Stomach (tissue), 9 donors: ENCODE measurements around the gene ZNF19. TPM values are rescaled to one million over a fixed set of nuclear protein-coding genes. Genes with fewer than 3 reads are reported as not detected.
"Not testable (repeated sequence)": the region's sequence is repeated elsewhere in the genome, so short reads cannot be mapped to it uniquely, and the experiment has no call there.

Experiments
- DNase-seq, 2 donors: peaks; one replicate each; pipeline versions ENCODE4 v3.0.0 to v3.0.0-alpha.2; 2013 to 2019
- H3K27ac ChIP-seq, 5 donors: fragments of 200-600 bp in 4 of 5; sonication (generic) in 4 of 5; one replicate each; pipeline ENCODE4 v1.5.1; 2013 to 2019; ENCODE audit warnings: mild to moderate bottlenecking in 1 of 5, moderate library complexity in 1 of 5
- H3K27me3 ChIP-seq, 3 donors: fragments of 200-600 bp; sonication (generic); one replicate each; pipeline ENCODE4 v1.5.1; 2017 to 2019; ENCODE audit warnings: mixed run types in 1 of 3
- H3K36me3 ChIP-seq, 4 donors: fragments of 200-600 bp; sonication (generic); 1 replicate in 3 of 4; 2 replicates in 1 of 4; pipeline ENCODE4 v1.5.1; 2016 to 2019
- H3K4me1 ChIP-seq, 4 donors: fragments of 200-600 bp; sonication (generic); one replicate each; pipeline ENCODE4 v1.5.1; 2016 to 2019
- H3K4me3 ChIP-seq, 4 donors: fragments of 200-600 bp; sonication (generic) in 3 of 4; one replicate each; pipeline ENCODE4 v1.5.1; 2016 to 2019; ENCODE audit warnings: mild to moderate bottlenecking in 1 of 4
- H3K9me3 ChIP-seq, 4 donors: fragments of 200-600 bp; sonication (generic); one replicate each; pipeline ENCODE4 v1.5.1; 2016 to 2019
- EP300 ChIP-seq: sonication (generic); formaldehyde crosslinking; IDR thresholded peaks from one replicate; pipeline ENCODE4 v1.6.1; 2017; ENCODE audit warnings: antibody characterized with exemption
- POLR2A ChIP-seq, 4 donors: fragments of 450-650 bp; IDR thresholded peaks; one replicate each; pipeline ENCODE4 v1.6.1; 2016; ENCODE audit warnings: antibody characterized with exemption in 4 of 4, control low read depth in 2 of 4, mild to moderate bottlenecking in 1 of 4, moderate library complexity in 1 of 4
- POLR2AphosphoS5 ChIP-seq, 3 donors: sonication (generic); formaldehyde crosslinking; IDR thresholded peaks; one replicate each; pipeline ENCODE4 v1.6.1; 2016; ENCODE audit warnings: antibody characterized with exemption in 3 of 3
- WGBS, 5 donors: extraction: QIAGEN DNeasy Blood & Tissue Kit in 3 of 5; methylation state at CpG; one replicate each; pipeline versions ENCODE4 v1.1.5 to v1.1.7; 2013 to 2018; 5-methylcytosine and 5-hydroxymethylcytosine counted together
- intact Hi-C: fragments of 100-400 bp; cut with DNase I; formaldehyde crosslinking; loops from one replicate; pipeline ENCODE4 v1.15.1; 2023; ENCODE audit warnings: low total_unique reads
- polyA plus RNA-seq, 3 donors: library from polyadenylated mRNA; stranded (reverse); fragments of 200-250 nt; gene quantifications; one replicate each; pipeline ENCODE4 v1.2.3, GENCODE V29; 2013
- total RNA-seq, 5 donors: library from RNA; depleted of rRNA; stranded (reverse); fragments of >200 nt; gene quantifications; one replicate each; pipeline versions ENCODE4 v1.1.0 to v1.2.3, GENCODE V29; 2014 to 2016
- TF ChIP-seq, protein P1 (sequence below), 7 experiments: fragments of 450-650 bp in 4 of 7; fragments of 200-600 bp in 3 of 7; sonication (generic) in 3 of 7; IDR thresholded peaks; one replicate each; pipeline ENCODE4 v1.5.1; 2016 to 2019; ENCODE audit warnings: antibody characterized with exemption in 7 of 7, control low read depth in 2 of 7, mild to moderate bottlenecking in 1 of 7
- donor health status: healthy with polysubstance abuse.
- donor health status: Bipolar disorder and iron deficiency.
- donor health status: healthy.

ZNF19 gene
- total and polyA plus RNA-seq, 8 donors = 1.1 to 6.8 (median 2.2) TPM; not detected in 1

GRCh38 chr16:71507061-71507460 is 17.9 kb upstream of the ZNF19 start:
- no peak overlapping the region for H3K27ac ChIP-seq
- intact Hi-C loops = no loop called here
- WGBS, 5 donors = 43 to 58% (median 52%) methylated on average over 1 of the region's 1 CpG

DNA sequence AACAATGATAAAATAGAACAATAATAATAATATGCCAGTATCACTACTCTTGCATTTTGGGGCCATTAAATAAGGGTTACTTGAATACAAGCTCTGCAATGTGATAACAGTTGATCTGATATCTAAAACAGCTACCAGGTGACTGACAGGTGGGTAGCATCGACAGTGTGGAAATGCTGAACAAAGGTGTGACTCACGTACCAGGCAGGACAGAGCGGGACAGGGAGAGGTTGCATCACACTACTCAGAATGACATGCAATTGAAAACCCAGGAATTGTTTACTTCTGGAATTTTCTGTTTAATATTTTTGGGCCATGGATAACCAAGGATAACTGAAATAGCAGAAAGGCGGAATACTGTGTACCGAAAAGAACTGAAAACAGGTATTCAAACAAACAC is 15.8 kb upstream of the ZNF19 start:
- intact Hi-C loops = loop anchor here (5.0 kb wide), 1 partner anchor 93 kb away; no protein-coding TSS in a partner anchor
- H3K4me1 ChIP-seq = no peaks in the 10 kb centered on the region
- TF ChIP-seq EP300 = no peak
- TF ChIP-seq, protein P1, sequence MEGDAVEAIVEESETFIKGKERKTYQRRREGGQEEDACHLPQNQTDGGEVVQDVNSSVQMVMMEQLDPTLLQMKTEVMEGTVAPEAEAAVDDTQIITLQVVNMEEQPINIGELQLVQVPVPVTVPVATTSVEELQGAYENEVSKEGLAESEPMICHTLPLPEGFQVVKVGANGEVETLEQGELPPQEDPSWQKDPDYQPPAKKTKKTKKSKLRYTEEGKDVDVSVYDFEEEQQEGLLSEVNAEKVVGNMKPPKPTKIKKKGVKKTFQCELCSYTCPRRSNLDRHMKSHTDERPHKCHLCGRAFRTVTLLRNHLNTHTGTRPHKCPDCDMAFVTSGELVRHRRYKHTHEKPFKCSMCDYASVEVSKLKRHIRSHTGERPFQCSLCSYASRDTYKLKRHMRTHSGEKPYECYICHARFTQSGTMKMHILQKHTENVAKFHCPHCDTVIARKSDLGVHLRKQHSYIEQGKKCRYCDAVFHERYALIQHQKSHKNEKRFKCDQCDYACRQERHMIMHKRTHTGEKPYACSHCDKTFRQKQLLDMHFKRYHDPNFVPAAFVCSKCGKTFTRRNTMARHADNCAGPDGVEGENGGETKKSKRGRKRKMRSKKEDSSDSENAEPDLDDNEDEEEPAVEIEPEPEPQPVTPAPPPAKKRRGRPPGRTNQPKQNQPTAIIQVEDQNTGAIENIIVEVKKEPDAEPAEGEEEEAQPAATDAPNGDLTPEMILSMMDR (IDR thresholded peaks at IDR 0.05) = no peak
- no peak for TF ChIP-seq POLR2AphosphoS5 (IDR thresholded peaks at IDR 0.05)
- TF ChIP-seq POLR2A (IDR thresholded peaks at IDR 0.05) = no peak
- H3K36me3 ChIP-seq = no peaks in the 10 kb centered on the region
- DNase-seq = no peak
- 78 to 91% (median 81%) methylated on average over 5 of the region's 5 CpGs for WGBS, 5 donors
- H3K9me3 ChIP-seq = no peaks in the 10 kb centered on the region
- no peak overlapping the region for H3K4me3 ChIP-seq
- no peaks in the 10 kb centered on the region for H3K27me3 ChIP-seq
- no peak overlapping the region for H3K27ac ChIP-seq

More at GRCh38 chr16:71507061-71507460, 17.9 kb upstream of the ZNF19 start:
- H3K36me3 ChIP-seq = no peaks in the 10 kb centered on the region
- no peaks in the 10 kb centered on the region for H3K4me1 ChIP-seq
- TF ChIP-seq EP300 (no peak), POLR2A (IDR thresholded peaks at IDR 0.05) (no peak), POLR2AphosphoS5 (IDR thresholded peaks at IDR 0.05) (no peak)
- TF ChIP-seq, protein P1 (IDR thresholded peaks at IDR 0.05) = no peak
- H3K9me3 ChIP-seq = no peaks in the 10 kb centered on the region
- no peak for DNase-seq
- H3K4me3 ChIP-seq = no peak overlapping the region
- H3K27me3 ChIP-seq = peaks cover 0 to 11% (median 0%) of the 10 kb centered on the region in 3 donors

- H3K27me3 ChIP-seq, H3K27ac ChIP-seq, H3K9me3 ChIP-seq, H3K4me3 ChIP-seq, DNase-seq, H3K36me3 ChIP-seq, H3K4me1 ChIP-seq: not testable (repeated sequence)
- intact Hi-C loops = loop anchor here (5.0 kb wide), 1 partner anchor 92 kb away; no protein-coding TSS in a partner anchor
- WGBS, 5 donors = 70 to 83% (median 75%) methylated on average over 7 of the region's 7 CpGs
These were observed 14.9 kb upstream of the ZNF19 start for GRCh38 chr16:71504051-71504450.

DNA sequence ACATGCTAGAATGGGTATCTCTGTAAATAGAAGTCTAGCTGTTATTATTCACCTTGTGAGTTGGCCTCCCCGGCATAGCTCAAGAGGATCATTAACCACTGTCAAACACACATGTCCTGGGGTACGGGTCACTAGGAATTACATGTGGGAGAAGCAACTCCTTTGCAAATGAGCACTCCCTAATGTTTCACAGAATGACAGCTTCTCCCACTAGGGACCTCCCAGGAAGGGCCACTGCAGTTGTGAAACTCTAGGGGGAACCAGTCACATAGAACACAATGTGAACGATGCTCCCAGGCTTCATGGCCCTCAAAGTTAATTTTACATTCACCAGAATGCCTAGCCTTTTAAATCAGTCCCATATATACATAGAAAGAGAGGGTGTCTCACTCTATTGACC is 12.4 kb upstream of the ZNF19 start:
- 49 to 54% (median 53%) methylated on average over 3 of the region's 3 CpGs for WGBS, 5 donors
- Histone ChIP-seq H3K4me1 (no peaks in the 10 kb centered on the region), H3K36me3 (no peaks in the 10 kb centered on the region), H3K9me3 (no peaks in the 10 kb centered on the region), H3K27me3 (no peaks in the 10 kb centered on the region), H3K4me3 (no peak overlapping the region), H3K27ac (no peak overlapping the region)
- intact Hi-C loops = loop anchor here (5.0 kb wide), 1 partner anchor 89 kb away; no protein-coding TSS in a partner anchor
- DNase-seq = no peak
- TF ChIP-seq POLR2A (IDR thresholded peaks at IDR 0.05) (no peak), POLR2AphosphoS5 (IDR thresholded peaks at IDR 0.05) (no peak), EP300 (no peak)
- TF ChIP-seq, protein P1 (IDR thresholded peaks at IDR 0.05) = no peak

DNA sequence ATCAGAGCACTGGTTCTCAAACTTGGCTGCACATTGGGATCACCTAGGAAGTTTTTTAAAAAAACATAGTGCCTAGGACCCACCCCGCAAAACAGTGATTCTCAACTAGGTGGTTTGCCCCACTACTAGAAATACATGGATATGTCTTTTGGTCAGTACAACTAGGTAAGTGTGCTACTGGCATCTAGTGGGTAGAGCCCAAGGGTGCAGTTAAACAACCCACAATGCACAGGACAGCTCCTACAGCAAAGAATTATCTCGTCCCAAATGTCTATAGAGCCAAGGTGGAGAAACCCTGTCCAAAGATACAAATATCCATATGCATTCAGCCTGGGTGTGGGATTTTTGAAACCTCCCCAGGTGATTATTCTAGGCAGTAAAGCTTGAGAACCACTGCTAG is 11.8 kb upstream of the ZNF19 start:
- Histone ChIP-seq H3K4me3 (no peak overlapping the region), H3K27me3 (no peaks in the 10 kb centered on the region), H3K4me1 (no peaks in the 10 kb centered on the region), H3K9me3 (no peaks in the 10 kb centered on the region), H3K36me3 (no peaks in the 10 kb centered on the region), H3K27ac (no peak overlapping the region)
- no peak for DNase-seq
- TF ChIP-seq, protein P1 (IDR thresholded peaks at IDR 0.05) = no peak
- TF ChIP-seq POLR2A (IDR thresholded peaks at IDR 0.05) (no peak), POLR2AphosphoS5 (IDR thresholded peaks at IDR 0.05) (no peak), EP300 (no peak)
- intact Hi-C loops = loop anchor here (5.0 kb wide), 1 partner anchor 89 kb away; no protein-coding TSS in a partner anchor
- 63 to 86% (median 73%) methylated on average over 2 of the region's 2 CpGs for WGBS, 5 donors
